ENCODE measurements around the gene XCL2.

DNA sequence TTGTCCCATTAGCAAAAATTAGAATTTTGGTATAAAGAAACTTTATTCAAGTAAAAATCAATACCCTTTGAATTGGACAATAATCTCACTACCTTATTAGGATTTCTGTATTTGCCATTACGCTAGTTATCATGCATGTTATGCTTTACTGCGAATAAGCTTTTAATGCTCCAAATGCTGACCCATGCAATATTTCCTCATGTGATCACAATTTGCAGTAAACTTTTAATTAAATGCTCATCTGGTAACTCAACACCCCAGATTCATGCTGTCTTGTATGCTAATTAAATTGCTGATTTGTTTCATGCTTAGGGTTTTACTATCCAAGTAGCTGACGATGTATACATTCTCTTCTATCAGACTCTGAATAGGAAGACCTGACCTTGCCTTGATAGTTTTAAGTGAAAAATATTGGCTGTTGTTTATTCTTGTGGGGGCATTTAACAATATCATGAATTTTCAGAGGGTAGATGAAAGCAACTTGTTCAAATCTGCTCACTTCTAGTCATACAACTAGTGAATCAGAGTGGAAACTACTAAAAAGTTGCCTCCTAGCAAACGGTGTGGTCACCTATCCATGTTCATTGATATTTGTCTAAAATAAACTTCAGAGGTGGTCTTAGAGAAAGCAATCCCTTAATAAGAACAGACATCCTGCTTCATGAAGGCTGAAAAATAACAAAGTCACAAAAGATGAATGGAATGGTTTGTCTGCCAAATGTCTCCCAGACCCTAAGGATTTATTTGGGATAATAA is 38.2 kb upstream of the XCL2 start:
- TF ChIP-seq POLR2AphosphoS5 (IDR thresholded peaks at IDR 0.05): no peak
- TF ChIP-seq, protein P1, sequence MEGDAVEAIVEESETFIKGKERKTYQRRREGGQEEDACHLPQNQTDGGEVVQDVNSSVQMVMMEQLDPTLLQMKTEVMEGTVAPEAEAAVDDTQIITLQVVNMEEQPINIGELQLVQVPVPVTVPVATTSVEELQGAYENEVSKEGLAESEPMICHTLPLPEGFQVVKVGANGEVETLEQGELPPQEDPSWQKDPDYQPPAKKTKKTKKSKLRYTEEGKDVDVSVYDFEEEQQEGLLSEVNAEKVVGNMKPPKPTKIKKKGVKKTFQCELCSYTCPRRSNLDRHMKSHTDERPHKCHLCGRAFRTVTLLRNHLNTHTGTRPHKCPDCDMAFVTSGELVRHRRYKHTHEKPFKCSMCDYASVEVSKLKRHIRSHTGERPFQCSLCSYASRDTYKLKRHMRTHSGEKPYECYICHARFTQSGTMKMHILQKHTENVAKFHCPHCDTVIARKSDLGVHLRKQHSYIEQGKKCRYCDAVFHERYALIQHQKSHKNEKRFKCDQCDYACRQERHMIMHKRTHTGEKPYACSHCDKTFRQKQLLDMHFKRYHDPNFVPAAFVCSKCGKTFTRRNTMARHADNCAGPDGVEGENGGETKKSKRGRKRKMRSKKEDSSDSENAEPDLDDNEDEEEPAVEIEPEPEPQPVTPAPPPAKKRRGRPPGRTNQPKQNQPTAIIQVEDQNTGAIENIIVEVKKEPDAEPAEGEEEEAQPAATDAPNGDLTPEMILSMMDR (IDR thresholded peaks at IDR 0.05): no peak
